Neural cell (in vitro differentiated cells): ENCODE measurements around the gene CKMT2. TPM values are rescaled to one million over a fixed set of nuclear protein-coding genes. Genes with fewer than 3 reads are reported as not detected.

ENCODE experiments used
- H2AFZ ChIP-seq: fragments of 200-600, 300-800 bp; sonication (generic), shearing (Covaris generic); 2 replicates; pipeline ENCODE4 v1.6.0; 2014; ENCODE audit warnings: low read depth, mild to moderate bottlenecking, antibody characterized with exemption, low read length, moderate library complexity
- H3F3A ChIP-seq: fragments of 200-600 bp; shearing (Covaris generic); 2 replicates; pipeline ENCODE4 v1.6.1; 2016; ENCODE audit warnings: mild to moderate bottlenecking, moderate library complexity, mixed read lengths, antibody characterized with exemption, low read length; ENCODE audit not compliant: insufficient read depth, poor library complexity, severe bottlenecking
- H3K27ac ChIP-seq: fragments of 200-600, 300-800 bp; sonication (generic), shearing (Covaris generic); 2 replicates; pipeline ENCODE4 v1.5.1; 2014; ENCODE audit warnings: mild to moderate bottlenecking, low read length, moderate library complexity
- H3K27me3 ChIP-seq: fragments of 300-800, 200-600 bp; sonication (generic), shearing (Covaris generic); 2 replicates; pipeline ENCODE4 v1.6.0; 2014; ENCODE audit warnings: mild to moderate bottlenecking, low read depth, low read length, moderate library complexity; ENCODE audit not compliant: insufficient read depth
- H3K36me3 ChIP-seq: fragments of 300-800, 200-600 bp; sonication (generic), shearing (Covaris generic); 2 replicates; pipeline ENCODE4 v1.5.1; 2014; ENCODE audit warnings: mild to moderate bottlenecking, antibody characterized with exemption, low read length, moderate library complexity; ENCODE audit not compliant: insufficient read depth
- H3K4me2 ChIP-seq: fragments of 300-800, 200-600 bp; sonication (generic), shearing (Covaris generic); 2 replicates; pipeline ENCODE4 v1.6.0; 2014; ENCODE audit warnings: mild to moderate bottlenecking, low read length
- H3K4me3 ChIP-seq: fragments of 300-800, 200-600 bp; sonication (generic), shearing (Covaris generic); 2 replicates; pipeline ENCODE4 v1.5.1; 2014; ENCODE audit warnings: mild to moderate bottlenecking, low read length, moderate library complexity
- H3K79me2 ChIP-seq: fragments of 200-600 bp; shearing (Covaris generic); replicated peaks from 2 replicates; pipeline ENCODE4 v1.6.0; 2014; ENCODE audit warnings: mild to moderate bottlenecking, low read length, moderate library complexity; ENCODE audit not compliant: insufficient read depth
- H3K9ac ChIP-seq: fragments of 300-800, 200-600 bp; sonication (generic), shearing (Covaris generic); 2 replicates; pipeline ENCODE4 v1.6.1; 2016; ENCODE audit warnings: mild to moderate bottlenecking, low read length, mixed read lengths
- H3K9me2 ChIP-seq: fragments of 200-600 bp; shearing (Covaris generic); 2 replicates; pipeline ENCODE4 v1.6.1; 2016; ENCODE audit warnings: mild to moderate bottlenecking, low read length, mixed read lengths; ENCODE audit not compliant: insufficient read depth
- H3K9me3 ChIP-seq: fragments of 200-600, 300-800 bp; sonication (generic), shearing (Covaris generic); 2 replicates; pipeline ENCODE4 v1.6.1; 2016; ENCODE audit warnings: mild to moderate bottlenecking, mixed run types, low read length, moderate library complexity, mixed read lengths
- H4K20me1 ChIP-seq: fragments of 200-600 bp; shearing (Covaris generic); 2 replicates; pipeline ENCODE4 v1.6.1; 2016; ENCODE audit warnings: mild to moderate bottlenecking, mixed run types; ENCODE audit not compliant: insufficient read depth
- CTCF ChIP-seq: fragments of 450-650 bp; IDR thresholded peaks from 2 replicates; pipeline ENCODE4 v1.5.1; 2014; ENCODE audit warnings: antibody characterized with exemption, mild to moderate bottlenecking, moderate library complexity; ENCODE audit not compliant: poor library complexity, severe bottlenecking
- EP300 ChIP-seq: fragments of 450-650 bp; conservative IDR thresholded peaks from 2 replicates; pipeline ENCODE4 v1.6.1; 2014; ENCODE audit warnings: antibody characterized with exemption, mild to moderate bottlenecking, moderate library complexity; ENCODE audit not compliant: poor library complexity, severe bottlenecking
- EZH2 ChIP-seq: fragments of 200-600, 300-800 bp; shearing (Covaris generic), sonication (generic); IDR thresholded peaks from 2 replicates; pipeline ENCODE4 v1.6.1; 2014; ENCODE audit warnings: antibody characterized with exemption, low read length, borderline replicate concordance, mild to moderate bottlenecking; ENCODE audit not compliant: insufficient read depth, poor library complexity, severe bottlenecking
- MXI1 ChIP-seq: fragments of 450-650 bp; conservative IDR thresholded peaks from 2 replicates; pipeline ENCODE4 v1.6.1; 2014; ENCODE audit warnings: antibody characterized with exemption, mild to moderate bottlenecking; ENCODE audit not compliant: poor library complexity, severe bottlenecking
- POLR2AphosphoS5 ChIP-seq: IDR thresholded peaks from 2 replicates; pipeline ENCODE4 v1.6.1; 2012
- RAD21 ChIP-seq: fragments of 450-650 bp; conservative IDR thresholded peaks from 2 replicates; pipeline ENCODE4 v1.6.1; 2014; ENCODE audit warnings: antibody characterized with exemption, mild to moderate bottlenecking, moderate library complexity
- REST ChIP-seq: IDR thresholded peaks from 2 replicates; pipeline ENCODE4 v1.6.1; 2012; ENCODE audit warnings: borderline replicate concordance
- SMC3 ChIP-seq: fragments of 450-650 bp; conservative IDR thresholded peaks from 2 replicates; pipeline ENCODE4 v1.6.1; 2014; ENCODE audit warnings: antibody characterized with exemption, mild to moderate bottlenecking, moderate library complexity; ENCODE audit not compliant: poor library complexity
- TAF1 ChIP-seq: IDR thresholded peaks from 2 replicates; pipeline ENCODE4 v1.6.1; 2012; ENCODE audit warnings: low read depth
- polyA plus RNA-seq: library from polyadenylated mRNA; depleted of rRNA; stranded (reverse); fragments of >200 nt; gene quantifications from 2 replicates; pipeline ENCODE4 v1.2.3, GENCODE V29; 2014

CKMT2 gene
- polyA plus RNA-seq, 1 donor from 2014 or later: not detected

GRCh38 chr5:81249240-81249639 lies 16.1 kb downstream of the CKMT2 start:
- H4K20me1 ChIP-seq: no peaks in the 10 kb centered on the region
- H3K9me3 ChIP-seq: peaks cover 7% of the 10 kb centered on the region
- H3K27me3 ChIP-seq: no peaks in the 10 kb centered on the region
- no peaks in the 10 kb centered on the region for H3K36me3 ChIP-seq
- H3K9me2 ChIP-seq: no peaks in the 10 kb centered on the region
- no peak overlapping the region for H2AFZ ChIP-seq
- no peak overlapping the region for H3K4me2 ChIP-seq
- H3F3A ChIP-seq: no peaks in the 10 kb centered on the region
- H3K9ac ChIP-seq: no peak overlapping the region
- TF ChIP-seq EZH2 (no peak), REST (no peak)
- no peak overlapping the region for H3K27ac ChIP-seq
- H3K4me3 ChIP-seq: no peak overlapping the region
- no peaks in the 10 kb centered on the region for H3K79me2 ChIP-seq

- H3K36me3 ChIP-seq: no peaks in the 10 kb centered on the region
- no peaks in the 10 kb centered on the region for H3K79me2 ChIP-seq
- H3K27me3 ChIP-seq: no peaks in the 10 kb centered on the region
- H3K4me2 ChIP-seq: no peak overlapping the region
- peaks cover 12% of the 10 kb centered on the region for H3K9me3 ChIP-seq
- no peaks in the 10 kb centered on the region for H3K9me2 ChIP-seq
- no peak overlapping the region for H3K4me3 ChIP-seq
- no peaks in the 10 kb centered on the region for H4K20me1 ChIP-seq
- no peak overlapping the region for H3K9ac ChIP-seq
- TF ChIP-seq REST (no peak), MXI1 (no peak), POLR2AphosphoS5 (no peak), EZH2 (no peak), TAF1 (no peak), EP300 (no peak), SMC3 (no peak), CTCF (no peak), RAD21 (no peak)
- no peak overlapping the region for H2AFZ ChIP-seq
- no peaks in the 10 kb centered on the region for H3F3A ChIP-seq
- no peak overlapping the region for H3K27ac ChIP-seq
Measured at GRCh38 chr5:81250004-81250403, 16.9 kb downstream of the CKMT2 start.
